Panc1 (cell line): ENCODE data around the gene LIPC. TPM values are rescaled to one million over a fixed set of nuclear protein-coding genes. Genes with fewer than 3 reads are reported as not detected.
A peak's percentile ranks its signal among the peaks of the same experiment; 100 is the strongest.

Source experiments
- ATAC-seq: fragments of 200-7000 bp; cut with Tn5 transposase; 2 replicates; pipeline ENCODE4 v1.9.1; 2020; ENCODE audit warnings: mild to moderate bottlenecking, moderate library complexity
- BruUV-seq: library from RNA; stranded (reverse); fragments of 400-500 nt; replicated peaks from 2 replicates; lab custom pipeline; 2021; lab: Mats Ljungman, UMichigan
- CTCF ChIA-PET: fragments of 300-600 bp; sonication (Branson Sonifier 250); formaldehyde crosslinking; loops from one replicate; lab custom pipeline; 2022; ENCODE audit warnings: antibody characterized with exemption; lab: Charles Lee
- POLR2A ChIA-PET: fragments of 300-600 bp; sonication (Branson Sonifier 250); formaldehyde crosslinking; loops from one replicate; lab custom pipeline; 2022; ENCODE audit warnings: antibody characterized with exemption; lab: Charles Lee
- DNase-seq: peaks from one replicate; pipeline ENCODE4 v3.0.0-alpha.2; 2010; ENCODE audit warnings: low read depth, low spot score
- H3K27ac ChIP-seq: 2 replicates; pipeline ENCODE4 v1.5.1; 2011; ENCODE audit warnings: mild to moderate bottlenecking, low read length, inconsistent platforms
- H3K27me3 ChIP-seq: fragments of 200-500 bp; sonication (Bioruptor generic); 2 replicates; pipeline ENCODE4 v1.6.0; 2014; ENCODE audit warnings: low read length, inconsistent platforms; ENCODE audit not compliant: control insufficient read depth, insufficient read depth
- H3K36me3 ChIP-seq: fragments of 200-500 bp; sonication (Bioruptor generic); 2 replicates; pipeline ENCODE4 v1.5.1; 2014; ENCODE audit warnings: inconsistent platforms, mild to moderate bottlenecking, low read length, moderate library complexity; ENCODE audit not compliant: control insufficient read depth, insufficient read depth
- H3K4me1 ChIP-seq: 2 replicates; pipeline ENCODE4 v1.5.1; 2011; ENCODE audit warnings: inconsistent platforms, mild to moderate bottlenecking, low read length, moderate library complexity; ENCODE audit not compliant: control insufficient read depth, insufficient read depth
- H3K4me3 ChIP-seq, 2 experiments: 2 replicates each; pipeline ENCODE4 v1.5.1; 2011 to 2012; ENCODE audit warnings: low read depth in 2 of 2, low read length in 2 of 2, mild to moderate bottlenecking in 2 of 2, inconsistent platforms in 1 of 2, moderate library complexity in 1 of 2
- H3K9me3 ChIP-seq: fragments of 200-500 bp; sonication (Bioruptor generic); 2 replicates; pipeline ENCODE4 v1.5.1; 2014; ENCODE audit warnings: low read depth, mild to moderate bottlenecking, inconsistent platforms, low read length, moderate library complexity; ENCODE audit not compliant: control insufficient read depth, insufficient read depth
- CTCF ChIP-seq: fragments of 450-650 bp; IDR thresholded peaks from 2 replicates; pipeline ENCODE4 v1.5.1; 2017; ENCODE audit warnings: mild to moderate bottlenecking
- POLR2AphosphoS5 ChIP-seq: IDR thresholded peaks from 2 replicates; pipeline ENCODE4 v1.6.1; 2012; ENCODE audit warnings: mild to moderate bottlenecking, low read depth, low read length, moderate library complexity
- REST ChIP-seq, 2 experiments: IDR thresholded peaks; 2 replicates each; pipeline ENCODE4 v1.6.1; 2011 to 2012; ENCODE audit warnings: low read depth in 2 of 2, control low read depth in 1 of 2, low read length in 1 of 2, mild to moderate bottlenecking in 1 of 2, moderate library complexity in 1 of 2; ENCODE audit not compliant: insufficient read depth in 1 of 2
- SIN3A ChIP-seq: IDR thresholded peaks from 2 replicates; pipeline ENCODE4 v1.6.1; 2012; ENCODE audit warnings: low read depth, mild to moderate bottlenecking, low read length, moderate library complexity, borderline replicate concordance; ENCODE audit not compliant: insufficient read depth
- TCF7L2 ChIP-seq: IDR thresholded peaks from 2 replicates; pipeline ENCODE4 v1.6.1; 2011; ENCODE audit warnings: mild to moderate bottlenecking, low read depth, low read length, inconsistent platforms
- in situ Hi-C: cut with HindIII; loops from 2 replicates; pipeline ENCODE4 v1.10.0; 2016; ENCODE audit warnings: low sequenced_read_pairs, low pct_unique_long_range_greater_than_20kb
- intact Hi-C: fragments of 100-400 bp; cut with micrococcal nuclease; formaldehyde crosslinking; loops from one replicate; pipeline ENCODE4 v1.10.0; 2022; ENCODE audit not compliant: unreplicated experiment
- total RNA-seq: library from RNA; stranded (reverse); gene quantifications from one replicate; pipeline ENCODE4 v1.2.1, GENCODE V29; 2021; ENCODE audit not compliant: unreplicated experiment

Gene LIPC
- total RNA-seq, 1 experiment from 2014 or later, result not detected

GRCh38 chr15:58462973-58463663 lies 31.3 kb downstream of the LIPC start:
- H3K9me3 ChIP-seq, result no peaks in the 10 kb centered on the region
- TF ChIP-seq POLR2AphosphoS5, result no peak
- no peak for TF ChIP-seq CTCF
- no peak for TF ChIP-seq REST (IDR thresholded peaks at IDR 0.05; ENCODE audit: insufficient read depth in 1 of 2, low read depth in 2 of 2, low read length in 1 of 2)
- TF ChIP-seq TCF7L2, result no peak
- BruUV-seq, result no TSS peak
- intact Hi-C loops (no loop called here), in situ Hi-C loops (no loop called here)
- CTCF ChIA-PET, result no interaction called here
- no peaks in the 10 kb centered on the region for H3K36me3 ChIP-seq
- POLR2A ChIA-PET, result no interaction called here
- no peaks in the 10 kb centered on the region for H3K4me1 ChIP-seq
- ATAC-seq (0 out of 2 replicates have a peak, but pooled peaks have one; percentile 17), DNase-seq (no peak)
- H3K27ac ChIP-seq, result no peak overlapping the region
- H3K27me3 ChIP-seq, result no peaks in the 10 kb centered on the region
- no peak overlapping the region for H3K4me3 ChIP-seq

DNA sequence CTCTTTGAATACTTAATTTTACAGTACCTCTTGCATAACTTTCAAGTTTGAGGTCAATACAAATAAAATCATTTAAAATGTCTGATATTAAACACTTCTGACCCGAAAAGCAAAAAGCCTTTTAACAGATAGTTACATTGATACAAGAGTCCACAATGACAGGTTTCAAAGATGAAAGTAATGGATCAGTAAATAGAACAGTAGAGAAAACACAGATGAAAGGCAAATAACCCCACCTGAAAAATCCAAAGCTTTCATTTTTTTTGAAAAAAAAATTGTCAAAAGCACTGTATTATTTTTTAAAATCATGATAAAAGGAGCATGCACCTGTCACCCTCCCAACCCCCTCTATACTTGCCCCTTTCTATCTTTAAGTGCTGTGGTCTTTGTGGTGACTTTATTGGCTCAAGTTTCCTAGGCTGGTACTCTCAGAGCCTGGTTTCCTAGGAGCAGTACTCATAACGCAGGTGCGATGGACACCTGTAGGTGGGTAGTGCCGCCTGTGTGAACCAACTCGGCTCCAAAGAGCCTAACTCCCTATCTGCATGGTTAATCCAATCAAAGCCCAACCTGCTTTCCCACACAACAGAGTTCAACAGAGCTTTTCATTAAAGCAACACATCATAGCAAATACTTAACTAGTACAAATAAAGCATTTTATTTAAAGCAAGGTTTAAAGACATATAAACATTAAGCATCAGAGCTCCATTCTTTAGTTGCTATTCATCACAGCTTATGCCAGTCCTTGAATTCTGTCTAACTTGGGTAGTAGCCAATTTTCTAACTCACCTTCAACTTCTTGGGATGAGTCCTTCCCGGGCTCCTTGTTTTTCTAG lies 32.2 kb downstream of the LIPC start:
- POLR2A ChIA-PET, result no interaction called here
- in situ Hi-C loops (no loop called here), intact Hi-C loops (no loop called here)
- Histone ChIP-seq H3K27ac (no peak overlapping the region), H3K36me3 (no peaks in the 10 kb centered on the region), H3K4me3 (no peak overlapping the region), H3K4me1 (no peaks in the 10 kb centered on the region), H3K9me3 (no peaks in the 10 kb centered on the region), H3K27me3 (no peaks in the 10 kb centered on the region)
- CTCF ChIA-PET, result no interaction called here
- no peak for ATAC-seq
- no TSS peak for BruUV-seq
- DNase-seq, result no peak
- TF ChIP-seq TCF7L2, result no peak
- no peak for TF ChIP-seq SIN3A
- TF ChIP-seq CTCF, result no peak
- no peak for TF ChIP-seq POLR2AphosphoS5
- TF ChIP-seq REST (IDR thresholded peaks at IDR 0.05; ENCODE audit: insufficient read depth in 1 of 2, low read depth in 2 of 2, low read length in 1 of 2), result no peak
